HL-60 (cell line): ENCODE results near the gene PXDN.
"Not testable (repeated sequence)": the region's sequence is repeated elsewhere in the genome, so short reads cannot be mapped to it uniquely, and the experiment has no call there.

Experiments used
- DNase-seq, 2 experiments: peaks; one replicate each; pipeline ENCODE4 v3.0.0-alpha.2; 2010 to 2020; ENCODE audit warnings: low read depth in 1 of 2, low spot score in 1 of 2
- H3K27ac ChIP-seq: fragments of 250-450 bp; sonication (Bioruptor Pico); replicated peaks from 2 replicates; pipeline ENCODE4 v1.5.1; 2020; ENCODE audit warnings: mild to moderate bottlenecking, moderate library complexity
- H3K27me3 ChIP-seq: fragments of 250-450 bp; sonication (Bioruptor Pico); 2 replicates; pipeline ENCODE4 v1.5.1; 2021; ENCODE audit warnings: mild to moderate bottlenecking, moderate library complexity; ENCODE audit not compliant: insufficient read depth, poor library complexity, severe bottlenecking
- H3K4me3 ChIP-seq: replicated peaks from 2 replicates; pipeline ENCODE4 v1.5.1; 2011; ENCODE audit warnings: mild to moderate bottlenecking, control low read depth, low read length; ENCODE audit not compliant: insufficient read depth
- CTCF ChIP-seq: IDR thresholded peaks from one replicate; pipeline ENCODE4 v1.5.1; 2011; ENCODE audit warnings: low read length, control low read depth, inconsistent platforms; ENCODE audit not compliant: insufficient read depth
- GABPA ChIP-seq: IDR thresholded peaks from 2 replicates; pipeline ENCODE4 v1.6.1; 2012; ENCODE audit warnings: low read depth
- POLR2AphosphoS5 ChIP-seq: IDR thresholded peaks from 2 replicates; pipeline ENCODE4 v1.6.1; 2012; ENCODE audit warnings: low read depth
- REST ChIP-seq: IDR thresholded peaks from 2 replicates; pipeline ENCODE4 v1.6.1; 2012; ENCODE audit warnings: low read depth; ENCODE audit not compliant: insufficient replicate concordance
- SPI1 ChIP-seq: IDR thresholded peaks from 2 replicates; pipeline ENCODE4 v1.6.1; 2012; ENCODE audit warnings: low read depth, mild to moderate bottlenecking, borderline replicate concordance

PXDN gene

GRCh38 chr2:1625281-1626001 lies 118.9 kb downstream of the PXDN start:
- no peak for DNase-seq
- TF ChIP-seq GABPA (no peak), CTCF (no peak), SPI1 (no peak), REST (no peak), POLR2AphosphoS5 (no peak)
- H3K27me3 ChIP-seq = no peaks in the 10 kb centered on the region
- no peak overlapping the region for H3K27ac ChIP-seq
- no peak overlapping the region for H3K4me3 ChIP-seq

- Histone ChIP-seq H3K27me3 (no peaks in the 10 kb centered on the region), H3K27ac (no peak overlapping the region), H3K4me3 (no peak overlapping the region)
- TF ChIP-seq POLR2AphosphoS5 (no peak), GABPA (no peak), CTCF (no peak), SPI1 (no peak), REST (no peak)
- DNase-seq = no peak
Measured at GRCh38 chr2:1623906-1624445, 120.3 kb downstream of the PXDN start.

- Histone ChIP-seq H3K27me3 (no peaks in the 10 kb centered on the region), H3K27ac (no peak overlapping the region), H3K4me3 (no peak overlapping the region)
- DNase-seq = no peak
- TF ChIP-seq POLR2AphosphoS5 (no peak), GABPA (no peak), CTCF (no peak), SPI1 (no peak), REST (no peak)
Measured at GRCh38 chr2:1622521-1623200, 121.7 kb downstream of the PXDN start.

- DNase-seq, H3K27ac ChIP-seq, H3K4me3 ChIP-seq, H3K27me3 ChIP-seq: not testable (repeated sequence)
Measured at GRCh38 chr2:1621976-1622375, 122.3 kb downstream of the PXDN start.
